ENCODE measurements around the gene TTN.

- TF ChIP-seq CTCF (IDR thresholded peaks at IDR 0.05; ENCODE audit: low read depth, low read length) (no peak), EZH2phosphoT487 (IDR thresholded peaks at IDR 0.05; ENCODE audit: low read depth) (no peak)
Observed at GRCh38 chr2:178568227-178568626, 239.0 kb downstream of the TTN start.

Measured in OCI-LY3 (cell line).